HepG2 (cell line): ENCODE results near the gene VAC14. TPM values are rescaled to one million over a fixed set of nuclear protein-coding genes. Genes with fewer than 3 reads are reported as not detected.

Experiments used
- BRCA1 ChIP-seq: sonication (generic); formaldehyde crosslinking; IDR thresholded peaks from 2 replicates; pipeline ENCODE4 v1.4.0; 2020; ENCODE audit warnings: missing genetic modification reagents
- FOXK1 ChIP-seq: sonication (generic); formaldehyde crosslinking; IDR thresholded peaks from 2 replicates; pipeline ENCODE4 v1.4.0; 2020; ENCODE audit warnings: low read depth, missing genetic modification reagents, borderline replicate concordance
- HMG20A ChIP-seq: IDR thresholded peaks from 2 replicates; pipeline ENCODE4 v1.6.1; 2016; ENCODE audit warnings: borderline replicate concordance
- HMGXB3 ChIP-seq: sonication (generic); formaldehyde crosslinking; IDR thresholded peaks from 2 replicates; pipeline ENCODE4 v1.4.0; 2020; ENCODE audit warnings: missing genetic modification reagents, borderline replicate concordance
- IKZF4 ChIP-seq: sonication (generic); formaldehyde crosslinking; IDR thresholded peaks from 2 replicates; pipeline ENCODE4 v1.5.1; 2020; ENCODE audit warnings: borderline replicate concordance, mild to moderate bottlenecking, low read depth, missing genetic modification reagents; ENCODE audit errors: not compliant biosample characterization
- JDP2 ChIP-seq: sonication (generic); formaldehyde crosslinking; IDR thresholded peaks from 2 replicates; pipeline ENCODE4 v1.8.1; 2022; ENCODE audit warnings: missing genetic modification reagents, borderline replicate concordance
- MXI1 ChIP-seq: IDR thresholded peaks from 3 replicates; pipeline ENCODE4 v1.6.1; 2012; ENCODE audit warnings: low read depth, low read length, inconsistent platforms, borderline replicate concordance
- NR2C2 ChIP-seq: sonication (generic); formaldehyde crosslinking; IDR thresholded peaks from 2 replicates; pipeline ENCODE4 v1.4.0; 2020; ENCODE audit warnings: missing genetic modification reagents, mild to moderate bottlenecking, moderate library complexity, borderline replicate concordance
- NR2F6 ChIP-seq, 2 experiments: IDR thresholded peaks; 2 replicates each; pipeline ENCODE4 v1.6.1; 2016; ENCODE audit warnings: antibody characterized with exemption in 1 of 2, mild to moderate bottlenecking in 1 of 2
- PAWR ChIP-seq: sonication (generic); formaldehyde crosslinking; IDR thresholded peaks from 2 replicates; pipeline ENCODE4 v1.4.0; 2020; ENCODE audit warnings: missing genetic modification reagents, mild to moderate bottlenecking, borderline replicate concordance
- PRPF4 ChIP-seq: fragments of 200-400 bp; formaldehyde crosslinking; IDR thresholded peaks from 2 replicates; pipeline ENCODE4 v1.6.1; 2016; ENCODE audit warnings: low read length, low read depth; ENCODE audit not compliant: poor library complexity, severe bottlenecking
- RCOR2 ChIP-seq: IDR thresholded peaks from 2 replicates; pipeline ENCODE4 v1.6.1; 2016; ENCODE audit warnings: missing biosample characterization, missing genetic modification reagents
- SRSF4 ChIP-seq: fragments of 200-400 bp; formaldehyde crosslinking; IDR thresholded peaks from one replicate; pipeline ENCODE4 v1.6.1; 2018; ENCODE audit warnings: mild to moderate bottlenecking, low read depth, low read length, moderate library complexity; ENCODE audit not compliant: poor library complexity, severe bottlenecking
- XRCC5 ChIP-seq: fragments of 200-400 bp; formaldehyde crosslinking; optimal IDR thresholded peaks from 2 replicates; pipeline ENCODE3; 2017; ENCODE audit warnings: mild to moderate bottlenecking, low read length
- ZBTB20 ChIP-seq: sonication (generic); formaldehyde crosslinking; IDR thresholded peaks from 2 replicates; pipeline ENCODE4 v1.8.1; 2023; ENCODE audit warnings: missing genetic modification reagents, low read depth, mild to moderate bottlenecking, borderline replicate concordance
- ZFP37 ChIP-seq: sonication (generic); formaldehyde crosslinking; IDR thresholded peaks from 2 replicates; pipeline ENCODE4 v1.4.0; 2020; ENCODE audit warnings: missing genetic modification reagents, borderline replicate concordance
- ZKSCAN1 ChIP-seq: fragments of 150-350 bp; IDR thresholded peaks from 2 replicates; pipeline ENCODE4 v1.6.1; 2014; ENCODE audit warnings: low read length
- ZNF230 ChIP-seq: sonication (generic); formaldehyde crosslinking; IDR thresholded peaks from 2 replicates; pipeline ENCODE4 v1.4.0; 2020; ENCODE audit warnings: mild to moderate bottlenecking, missing genetic modification reagents
- ZNF260 ChIP-seq: sonication (generic); formaldehyde crosslinking; IDR thresholded peaks from 2 replicates; pipeline ENCODE4 v1.4.0; 2020; ENCODE audit warnings: missing genetic modification reagents, low read depth, mild to moderate bottlenecking, borderline replicate concordance
- ZNF263 ChIP-seq: sonication (generic); formaldehyde crosslinking; IDR thresholded peaks from 2 replicates; pipeline ENCODE4 v1.4.0; 2020; ENCODE audit warnings: missing genetic modification reagents
- ZNF296 ChIP-seq: sonication (generic); formaldehyde crosslinking; conservative IDR thresholded peaks from 2 replicates; pipeline ENCODE4 v1.5.0; 2020; ENCODE audit warnings: mild to moderate bottlenecking, missing genetic modification reagents
- ZNF441 ChIP-seq: sonication (generic); formaldehyde crosslinking; IDR thresholded peaks from 2 replicates; pipeline ENCODE4 v1.7.0; 2021; ENCODE audit warnings: missing genetic modification reagents, borderline replicate concordance
- ZNF451 ChIP-seq: sonication (generic); formaldehyde crosslinking; IDR thresholded peaks from 2 replicates; pipeline ENCODE4 v1.5.0; 2020; ENCODE audit warnings: mild to moderate bottlenecking, missing genetic modification reagents
- ZNF564 ChIP-seq: sonication (generic); formaldehyde crosslinking; IDR thresholded peaks from 2 replicates; pipeline ENCODE4 v1.8.1; 2023; ENCODE audit warnings: mild to moderate bottlenecking, missing genetic modification reagents
- polyA plus RNA-seq, 8 experiments: library from polyadenylated mRNA; depleted of rRNA in 3 of 8; stranded (reverse) in 7 of 8; unstranded in 1 of 8; fragments of >200 nt; fragmentation: Illumina TruSeq in 4 of 8; extraction: Trizol in 4 of 8; gene quantifications; 2 replicates each; pipeline versions ENCODE4 v1.2.1 to v1.2.3, GENCODE V29; 2011 to 2016; ENCODE audit warnings: low read depth in 4 of 8, missing spikeins in 1 of 8, mixed read lengths in 1 of 8; ENCODE audit not compliant: insufficient read depth in 1 of 8
- total RNA-seq, 5 experiments: library from RNA; depleted of rRNA; stranded (reverse); fragments of >200 nt; fragmentation: Illumina TruSeq; extraction: Trizol; gene quantifications; 2 replicates each; pipeline ENCODE4 v1.2.3, GENCODE V29; 2016; ENCODE audit warnings: low read depth in 1 of 5
- TF ChIP-seq, protein P1 (sequence below): sonication (generic); formaldehyde crosslinking; IDR thresholded peaks from 2 replicates; pipeline ENCODE4 v1.8.0; 2022; ENCODE audit warnings: missing genetic modification reagents, mild to moderate bottlenecking, inconsistent platforms, borderline replicate concordance

VAC14 gene
- total and polyA plus RNA-seq, 2 of the 13 experiments (the other 11 are each of a cell fraction or from before 2014, with no cell fraction given) = 23.5 to 24.6 TPM

DNA sequence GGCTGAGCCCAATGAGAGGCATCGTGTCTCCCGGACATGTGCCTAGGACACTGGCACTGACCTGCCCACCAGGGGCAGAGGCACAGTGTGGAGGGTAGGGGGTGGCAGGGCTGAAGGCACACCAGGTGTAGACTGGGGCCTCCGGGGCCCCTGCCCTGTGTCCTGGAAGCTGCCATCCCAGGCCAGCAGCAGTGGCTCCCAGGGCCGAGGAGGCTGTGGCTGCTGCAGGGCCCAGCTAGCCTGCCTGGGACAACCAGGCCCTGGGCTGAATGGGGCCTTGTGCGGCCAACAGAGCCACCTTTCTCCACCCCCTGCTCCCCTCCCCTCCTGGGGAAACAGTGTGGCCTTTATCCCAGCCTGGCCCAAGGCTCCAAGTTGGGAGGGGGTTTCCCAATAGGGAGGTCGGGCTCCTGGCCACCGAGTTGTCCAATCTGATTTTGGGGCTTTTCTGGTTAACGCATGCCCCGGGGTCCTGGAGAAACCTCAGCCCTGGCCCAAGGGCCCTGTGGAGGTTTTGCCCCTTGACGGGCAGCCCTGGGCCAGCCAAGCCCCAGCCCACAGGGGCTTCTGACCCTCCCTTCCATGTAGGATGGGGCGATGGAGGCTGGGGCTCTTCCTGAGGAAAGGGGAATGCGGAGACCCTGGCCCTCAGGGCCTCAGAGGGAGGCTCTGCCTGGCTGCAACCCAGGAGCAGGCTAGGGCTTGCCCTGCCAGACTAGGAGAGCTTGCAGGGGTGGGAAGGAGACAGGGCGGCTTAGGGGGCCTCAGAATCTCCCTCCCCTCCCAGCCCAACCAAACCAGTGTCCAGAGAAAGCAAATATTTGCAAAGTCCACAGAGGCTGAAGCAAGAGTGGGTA is 119.3 kb downstream of the VAC14 start (continued):
- TF ChIP-seq ZBTB20 (CRISPR knock-in tag) = 0 out of 2 replicates have a peak, but pooled peaks have one; percentile 38
- no peak for TF ChIP-seq JDP2
- TF ChIP-seq ZNF451 (CRISPR knock-in tag) = 0 out of 2 replicates have a peak, but pooled peaks have one; percentile 26
- 0 out of 2 replicates have a peak, but pooled peaks have one; percentile 38 for TF ChIP-seq RCOR2
- TF ChIP-seq SRSF4 = no peak
- no peak for TF ChIP-seq ZNF230 (CRISPR knock-in tag)
- TF ChIP-seq FOXK1 (CRISPR knock-in tag) = peak; percentile 26; the same call in 1 of the 2 replicates
- peak; percentile 50 for TF ChIP-seq ZNF263
- no peak for TF ChIP-seq ZNF441 (CRISPR knock-in tag)
- TF ChIP-seq PRPF4 = no peak
- TF ChIP-seq ZFP37 (CRISPR knock-in tag) = 0 out of 2 replicates have a peak, but pooled peaks have one; percentile 62
- TF ChIP-seq ZKSCAN1 = no peak
- no peak for TF ChIP-seq BRCA1 (CRISPR knock-in tag)
- TF ChIP-seq HMG20A (CRISPR knock-in tag) = peak; percentile 45
- no peak for TF ChIP-seq IKZF4 (CRISPR knock-in tag)
- TF ChIP-seq ZNF260 = no peak
- TF ChIP-seq NR2C2 (CRISPR knock-in tag) = peak; percentile 31
- TF ChIP-seq, protein P1, sequence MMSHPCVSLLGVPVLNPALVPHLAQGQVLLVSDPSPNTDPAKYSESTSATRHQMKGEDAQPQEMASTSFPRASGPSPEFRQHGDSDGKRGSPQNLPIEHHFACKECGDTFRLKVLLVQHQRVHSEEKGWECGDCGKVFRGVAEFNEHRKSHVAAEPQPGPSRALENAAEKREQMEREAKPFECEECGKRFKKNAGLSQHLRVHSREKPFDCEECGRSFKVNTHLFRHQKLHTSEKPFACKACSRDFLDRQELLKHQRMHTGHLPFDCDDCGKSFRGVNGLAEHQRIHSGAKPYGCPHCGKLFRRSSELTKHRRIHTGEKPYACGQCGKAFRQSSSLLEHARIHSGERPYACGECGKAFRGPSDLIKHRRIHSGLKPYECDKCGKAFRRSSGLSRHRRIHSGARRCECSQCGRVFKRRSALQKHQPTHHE (CRISPR knock-in tag) = peak; percentile 82
- peak; percentile 20; the same call in 1 of the 2 replicates for TF ChIP-seq HMGXB3 (CRISPR knock-in tag)
- no peak for TF ChIP-seq MXI1
- no peak for TF ChIP-seq PAWR (CRISPR knock-in tag)
- peak; percentile 97 for TF ChIP-seq ZNF296 (CRISPR knock-in tag)
- TF ChIP-seq NR2F6 (IDR thresholded peaks at IDR 0.05) = peak; percentile 68
- peak; percentile 75 for TF ChIP-seq NR2F6 (CRISPR knock-in tag; IDR thresholded peaks at IDR 0.05)
- TF ChIP-seq XRCC5 = peak; percentile 79
- no peak for TF ChIP-seq ZNF564 (CRISPR knock-in tag)
